Thoracic aorta (tissue), 2 donors: ENCODE data around the gene TMOD4. TPM values are rescaled to one million over a fixed set of nuclear protein-coding genes. Genes with fewer than 3 reads are reported as not detected.

Experiments
- ATAC-seq: fragments of 150-250 bp; one replicate; pipeline ENCODE4 v1.8.0; 2017; ENCODE audit warnings: low read depth; ENCODE audit not compliant: insufficient number of reproducible peaks, low FRiP score
- DNase-seq: peaks from one replicate; pipeline ENCODE4 v3.0.0-alpha.2; 2020; ENCODE audit warnings: low spot score
- H3K27ac ChIP-seq, 2 donors: fragments of 200-600 bp; sonication (generic); 1 replicate in 1 of 2; 2 replicates in 1 of 2; pipeline ENCODE4 v1.5.1; 2016; ENCODE audit warnings: mild to moderate bottlenecking in 2 of 2, moderate library complexity in 2 of 2
- H3K27me3 ChIP-seq: fragments of 200-600 bp; sonication (generic); replicated peaks from 2 replicates; pipeline ENCODE4 v1.6.0; 2016; ENCODE audit warnings: mild to moderate bottlenecking; ENCODE audit not compliant: insufficient read depth
- H3K36me3 ChIP-seq: fragments of 200-600 bp; sonication (generic); one replicate; pipeline ENCODE4 v1.5.1; 2016
- H3K4me1 ChIP-seq, 2 donors: fragments of 200-600 bp; sonication (generic); 1 replicate in 1 of 2; 2 replicates in 1 of 2; pipeline versions ENCODE4 v1.5.1 to v1.6.0; 2016; ENCODE audit warnings: low read depth in 2 of 2, mild to moderate bottlenecking in 1 of 2; ENCODE audit not compliant: control insufficient read depth in 1 of 2
- H3K4me3 ChIP-seq: fragments of 200-600 bp; sonication (generic); 2 replicates; pipeline ENCODE4 v1.5.1; 2016; ENCODE audit warnings: mild to moderate bottlenecking
- H3K9me3 ChIP-seq: fragments of 200-600 bp; sonication (generic); 2 replicates; pipeline ENCODE4 v1.5.1; 2016
- CTCF ChIP-seq: fragments of 200-600 bp; sonication (generic); IDR thresholded peaks from one replicate; pipeline ENCODE4 v1.5.1; 2019; ENCODE audit warnings: antibody characterized with exemption
- total RNA-seq, 2 donors: library from RNA; depleted of rRNA; stranded (reverse); fragments of >200 nt; gene quantifications; one replicate each; pipeline versions ENCODE4 v1.1.0 to v1.2.3, GENCODE V29; 2016

The TMOD4 gene
- total RNA-seq: not detected

DNA sequence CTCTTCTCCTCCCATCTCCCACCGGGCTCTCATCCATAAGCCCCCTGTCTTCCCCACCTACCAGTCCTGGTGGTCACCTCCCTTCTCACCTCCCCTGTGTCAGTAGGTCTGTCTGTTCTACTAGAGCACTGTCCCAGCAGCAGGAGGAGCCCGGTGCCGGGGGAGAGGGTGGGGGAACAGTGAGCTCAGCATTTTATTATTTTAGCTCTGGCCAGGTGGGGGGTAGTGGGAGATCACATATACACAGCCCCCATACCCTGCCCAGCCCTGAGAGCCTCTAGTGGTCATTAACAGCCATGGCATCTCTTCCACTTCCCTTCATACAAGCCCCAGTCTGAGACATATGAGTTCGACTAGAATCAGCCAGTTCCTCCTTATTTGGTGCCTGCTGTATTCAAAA, at the start of gene TMOD4:
Gene TMOD4, minus strand, starts transcription at position 119 of the 400 bp plus-strand sequence. CDS start 1,106 bp downstream, outside the sequence.
- peak; percentile 28 for TF ChIP-seq CTCF
- ATAC-seq: no peak

GRCh38 chr1:151222130-151222529, 46.3 kb upstream of the TMOD4 start:
- no peak for ATAC-seq
- no peaks in the 10 kb centered on the region for H3K9me3 ChIP-seq
- H3K27me3 ChIP-seq: no peaks in the 10 kb centered on the region

More for the DNA sequence above, at the start of gene TMOD4:
- H3K27me3 ChIP-seq: no peaks in the 10 kb centered on the region
- H3K27ac ChIP-seq: no peak within 1 kb of the TSS
- no peak for DNase-seq
- H3K36me3 ChIP-seq: peaks cover 48% of the 10 kb centered on the region
- no peaks in the 10 kb centered on the region for H3K9me3 ChIP-seq
- no peak within 1 kb of the TSS for H3K4me3 ChIP-seq
- H3K4me1 ChIP-seq: no peaks in the 10 kb centered on the region

GRCh38 chr1:151221616-151222015, 45.8 kb upstream of the TMOD4 start:
- Histone ChIP-seq H3K4me3 (no peak overlapping the region), H3K9me3 (no peaks in the 10 kb centered on the region), H3K36me3 (peaks cover 5% of the 10 kb centered on the region), H3K27me3 (no peaks in the 10 kb centered on the region), H3K4me1 (peaks cover 5 to 19% of the 10 kb centered on the region in 2 donors), H3K27ac (no peak overlapping the region)
- DNase-seq: no peak
- TF ChIP-seq CTCF: no peak
- ATAC-seq: no peak

More at GRCh38 chr1:151222130-151222529, 46.3 kb upstream of the TMOD4 start:
- peaks cover 5 to 19% of the 10 kb centered on the region in 2 donors for H3K4me1 ChIP-seq
- DNase-seq: no peak
- no peak overlapping the region for H3K4me3 ChIP-seq
- TF ChIP-seq CTCF: no peak
- peaks cover 6% of the 10 kb centered on the region for H3K36me3 ChIP-seq
- no peak overlapping the region for H3K27ac ChIP-seq

- no peak for DNase-seq
- no peak for TF ChIP-seq CTCF
- Histone ChIP-seq H3K27me3 (no peaks in the 10 kb centered on the region), H3K27ac (no peak overlapping the region), H3K9me3 (no peaks in the 10 kb centered on the region), H3K36me3 (peaks cover 2% of the 10 kb centered on the region), H3K4me3 (no peak overlapping the region), H3K4me1 (peaks cover 11 to 26% of the 10 kb centered on the region in 2 donors)
- ATAC-seq: no peak
These were observed 37.8 kb upstream of the TMOD4 start for GRCh38 chr1:151213560-151213959.

- TF ChIP-seq CTCF: no peak
- Histone ChIP-seq H3K4me1 (peaks cover 11 to 31% of the 10 kb centered on the region in 2 donors), H3K9me3 (no peaks in the 10 kb centered on the region), H3K27ac (peak overlapping the region in 1 of 2 donors; percentile 3), H3K4me3 (no peak overlapping the region), H3K36me3 (peaks cover 2% of the 10 kb centered on the region), H3K27me3 (no peaks in the 10 kb centered on the region)
- ATAC-seq: no peak
- DNase-seq: no peak
These were observed 36.4 kb upstream of the TMOD4 start for GRCh38 chr1:151211972-151212705.
